ENCODE results near the gene ZNF792.

The ZNF792 gene

DNA sequence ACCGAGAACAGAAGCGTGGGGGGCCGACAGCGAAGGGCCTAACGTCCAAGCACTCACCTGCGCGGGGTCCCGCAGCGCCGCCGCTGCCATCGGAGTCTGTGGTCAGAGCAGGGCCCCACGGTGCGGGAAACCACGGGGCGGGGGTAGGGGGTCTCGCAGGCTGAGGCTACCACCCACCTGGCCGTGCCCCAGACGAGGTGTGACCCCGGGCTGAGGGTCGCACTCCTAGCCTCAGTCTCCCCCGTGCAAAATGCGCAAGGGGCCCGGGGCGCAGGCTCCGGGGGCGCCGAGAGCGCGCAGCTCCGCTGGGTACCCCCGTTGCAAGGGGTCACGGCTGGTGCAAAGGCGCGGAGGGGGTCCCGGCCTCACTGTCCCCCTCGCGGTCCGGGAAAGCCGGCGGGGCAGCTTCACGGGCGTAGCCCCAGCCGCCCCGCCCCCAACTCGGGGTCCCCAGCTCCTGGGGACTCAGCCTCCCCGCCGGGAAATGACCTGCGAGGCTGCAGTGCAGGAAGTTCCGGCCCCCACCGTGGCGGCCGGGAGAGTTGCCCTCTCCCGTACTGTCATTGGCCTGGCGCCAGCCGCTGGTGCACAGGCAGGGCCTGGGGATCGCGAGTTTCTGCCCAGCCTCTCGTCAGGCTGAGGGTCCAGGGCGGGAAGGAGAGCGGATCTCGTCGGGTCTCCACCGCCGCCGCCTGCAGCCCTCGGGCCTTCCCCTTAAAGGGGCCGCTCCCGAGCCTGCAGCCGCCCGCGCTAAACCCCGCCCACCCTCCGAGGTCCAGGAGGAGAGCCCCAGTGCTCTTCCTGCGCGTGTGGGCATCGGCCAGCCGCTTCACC is at the start of gene ZNF792:
TSS of gene ZNF792 (minus strand) at position 657 of the 834 bp plus-strand sequence. CDS start at position 90, 567 bp downstream.
- peak; percentile 64 for DNase-seq (ENCODE audit: low read depth)
- H3K4me3 ChIP-seq (ENCODE audit: low read depth, low read length): peak within 1 kb of the TSS; percentile 94
- TF ChIP-seq CTCF (IDR thresholded peaks at IDR 0.05; ENCODE audit: insufficient read depth, low read depth, low read length, missing control alignments): no peak

- no peak overlapping the region for H3K4me3 ChIP-seq (ENCODE audit: low read depth, low read length)
- DNase-seq (ENCODE audit: low read depth): peak; percentile 78
- TF ChIP-seq CTCF (IDR thresholded peaks at IDR 0.05; ENCODE audit: insufficient read depth, low read depth, low read length, missing control alignments): peak; percentile 98
Observed at GRCh38 chr19:35013041-35013819, 49.2 kb upstream of the ZNF792 start.

DNA sequence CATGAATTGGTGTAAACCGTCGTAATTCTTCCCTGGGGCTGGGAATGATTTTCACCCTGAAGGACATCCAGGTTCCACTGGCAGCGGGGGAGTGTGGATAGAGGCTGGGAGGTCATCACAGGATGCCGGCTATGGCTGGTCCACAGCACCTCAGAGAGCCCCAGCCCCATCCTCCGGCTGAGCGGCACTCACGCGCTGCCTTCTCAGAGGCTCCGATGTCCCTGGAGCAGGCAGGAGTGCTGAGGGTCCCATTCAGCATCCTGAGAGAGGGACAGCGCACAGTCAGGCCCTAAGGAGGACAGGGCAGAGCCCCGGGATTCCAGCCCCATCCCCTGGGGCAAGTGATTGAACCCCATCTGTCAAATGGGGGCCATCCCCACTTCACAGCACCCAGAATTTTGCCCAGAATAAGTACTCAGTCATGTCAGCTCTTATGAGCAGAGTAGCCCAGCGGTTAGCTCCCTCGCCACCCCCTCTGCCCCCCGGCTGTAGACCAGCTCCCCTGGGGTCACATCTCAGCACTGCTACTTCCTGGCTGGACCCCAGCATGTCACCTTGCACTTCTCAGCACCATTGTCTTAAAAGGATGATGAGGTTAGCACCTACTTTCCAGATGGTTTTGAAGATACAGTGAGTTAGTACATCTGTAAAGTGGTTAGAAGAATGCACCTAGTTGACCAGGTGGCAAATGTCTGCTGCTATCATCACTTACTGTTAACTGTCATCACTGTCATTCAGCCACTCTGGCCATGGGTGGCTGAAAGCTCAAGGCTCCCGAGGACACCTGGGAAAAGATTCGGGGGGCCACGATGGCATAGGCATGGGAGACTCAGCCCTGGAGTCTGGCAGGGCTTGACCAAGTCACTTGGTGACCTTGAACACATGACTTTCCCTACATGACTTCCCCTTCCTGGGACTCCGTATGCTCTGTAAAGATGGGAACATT is 48.0 kb upstream of the ZNF792 start:
- no peak for TF ChIP-seq CTCF (IDR thresholded peaks at IDR 0.05; ENCODE audit: insufficient read depth, low read depth, low read length, missing control alignments)
- no peak overlapping the region for H3K4me3 ChIP-seq (ENCODE audit: low read depth, low read length)
- DNase-seq (ENCODE audit: low read depth): no peak

- DNase-seq (ENCODE audit: low read depth): no peak
- TF ChIP-seq CTCF (IDR thresholded peaks at IDR 0.05; ENCODE audit: insufficient read depth, low read depth, low read length, missing control alignments): no peak
- no peak overlapping the region for H3K4me3 ChIP-seq (ENCODE audit: low read depth, low read length)
Observed at GRCh38 chr19:35011091-35011689, 47.2 kb upstream of the ZNF792 start.

GRCh38 chr19:35009424-35010415 is 45.7 kb upstream of the ZNF792 start:
- H3K4me3 ChIP-seq (ENCODE audit: low read depth, low read length): no peak overlapping the region
- no peak for TF ChIP-seq CTCF (IDR thresholded peaks at IDR 0.05; ENCODE audit: insufficient read depth, low read depth, low read length, missing control alignments)
- no peak for DNase-seq (ENCODE audit: low read depth)
